HS-5 (cell line): ENCODE results near the gene LY6G5C.

Experiments used
- DNase-seq: peaks from one replicate; pipeline ENCODE4 v3.0.0-alpha.2; 2012; ENCODE audit warnings: low read depth

The LY6G5C gene

DNA sequence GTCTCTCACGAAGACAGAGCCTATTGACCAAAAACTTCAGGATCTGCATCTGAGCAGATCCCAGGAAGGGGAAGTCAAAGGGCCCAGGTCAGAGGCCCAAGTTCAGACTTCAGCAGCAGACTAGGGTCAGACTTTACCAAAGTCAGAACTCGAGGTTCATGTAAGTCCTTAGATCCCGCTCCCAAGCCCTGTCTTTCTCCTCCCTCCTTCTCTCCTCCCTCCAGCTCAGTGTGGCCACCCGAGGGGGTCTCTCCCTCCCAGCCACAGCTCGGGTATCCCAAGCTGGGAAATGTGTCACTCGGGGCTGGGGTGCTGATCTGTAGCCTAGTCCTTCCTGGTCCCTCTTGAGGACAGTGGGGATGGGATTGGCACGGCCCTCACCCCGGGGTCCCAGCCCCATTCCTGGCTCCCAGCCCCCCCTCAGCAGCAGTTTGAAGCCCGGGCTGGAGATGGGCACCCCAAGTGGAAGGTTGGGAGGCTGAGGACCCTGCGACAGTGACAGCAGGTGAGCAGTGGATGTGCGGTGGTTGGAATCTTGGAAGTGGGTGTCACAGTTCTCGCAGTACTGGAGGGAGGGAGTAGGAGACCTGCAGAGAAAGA lies 18.6 kb downstream of the LY6G5C start:
- no peak for DNase-seq

DNA sequence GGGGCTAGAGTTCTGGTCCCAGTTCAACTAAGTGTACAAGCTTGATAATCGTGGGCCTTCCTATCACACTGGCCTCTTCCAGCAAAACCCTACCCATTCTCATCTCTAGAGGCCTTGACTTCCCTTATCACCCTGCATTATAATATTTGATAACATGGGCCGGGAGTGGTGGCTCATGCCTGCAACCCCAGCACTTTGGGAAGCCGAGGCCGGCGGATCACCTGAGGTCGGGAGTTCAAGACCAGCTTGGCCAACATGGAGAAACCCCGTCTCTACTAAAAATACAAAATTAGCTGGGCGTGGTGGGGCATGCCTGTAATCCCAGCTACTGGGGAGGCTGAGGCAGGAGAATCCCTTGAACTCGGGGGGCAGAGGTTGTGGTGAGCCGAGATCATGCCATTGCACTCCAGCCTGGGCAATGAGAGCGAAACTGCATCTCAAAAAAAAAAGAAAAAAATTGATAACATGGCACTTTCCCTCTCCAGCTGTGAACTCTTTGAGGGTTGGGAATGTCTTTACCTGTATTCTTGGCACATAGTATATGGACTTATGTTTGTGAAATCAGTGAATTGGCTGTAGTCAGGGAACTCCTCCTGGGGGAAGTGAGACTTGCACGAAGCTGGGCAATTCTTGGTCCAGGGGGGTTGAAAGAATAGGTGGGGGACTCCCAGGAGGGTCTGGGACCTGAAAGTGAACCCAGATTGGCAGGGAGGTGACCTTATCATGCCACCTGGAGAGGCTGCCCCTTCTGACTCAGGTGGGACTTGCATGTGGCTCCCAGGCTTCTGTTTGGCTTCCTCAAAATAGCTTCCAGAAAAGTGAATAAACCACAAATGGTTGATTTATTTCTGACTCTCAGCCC lies 19.4 kb downstream of the LY6G5C start:
- no peak for DNase-seq

DNA sequence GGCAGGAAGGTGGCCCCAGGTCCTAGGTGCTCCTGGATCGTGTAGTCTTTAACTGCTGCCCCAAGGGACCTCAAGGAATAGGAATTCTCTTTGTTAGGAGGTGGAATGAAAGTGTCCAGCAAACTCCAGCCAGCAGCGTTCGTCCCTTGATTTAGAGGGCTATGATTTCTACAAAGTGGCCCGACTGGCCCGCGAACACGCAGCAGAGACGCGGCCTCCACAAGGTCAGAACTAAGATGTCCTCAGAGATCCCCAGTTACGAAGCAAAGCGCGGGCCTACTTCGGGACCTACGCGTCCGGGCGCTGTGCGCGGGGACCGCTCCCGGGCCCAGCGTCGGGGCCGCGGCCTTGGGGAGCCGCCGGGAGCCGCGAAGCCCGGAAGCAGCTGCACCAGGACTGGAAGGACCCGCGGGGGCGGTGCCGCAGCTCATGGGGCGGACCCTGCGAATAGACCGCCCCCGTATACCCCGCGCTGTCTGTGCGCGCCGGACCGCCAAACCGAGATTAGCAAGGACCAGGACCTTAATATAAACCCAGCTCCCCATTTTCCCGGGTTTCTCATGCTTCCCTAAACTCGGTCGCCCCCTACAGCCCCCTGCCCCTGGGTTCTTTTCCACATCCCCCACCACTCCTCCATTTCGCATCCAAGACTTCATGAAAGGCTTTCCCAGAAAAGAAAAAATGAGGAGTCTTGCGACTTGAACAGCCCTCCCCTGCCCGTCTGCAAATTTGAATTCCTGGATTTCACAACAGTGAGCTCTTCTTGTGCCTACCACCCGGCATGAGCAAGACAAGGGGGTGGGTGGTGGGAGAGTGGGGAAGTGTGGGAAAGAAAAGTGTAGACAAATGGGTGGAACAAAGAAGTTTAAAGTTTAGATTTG lies 20.2 kb downstream of the LY6G5C start, which contains the start of gene C6orf47:
TSS of gene C6orf47 (minus strand) at position 398 of the 881 bp plus-strand sequence. CDS start 831 bp downstream, outside the sequence.
- no peak for DNase-seq

DNA sequence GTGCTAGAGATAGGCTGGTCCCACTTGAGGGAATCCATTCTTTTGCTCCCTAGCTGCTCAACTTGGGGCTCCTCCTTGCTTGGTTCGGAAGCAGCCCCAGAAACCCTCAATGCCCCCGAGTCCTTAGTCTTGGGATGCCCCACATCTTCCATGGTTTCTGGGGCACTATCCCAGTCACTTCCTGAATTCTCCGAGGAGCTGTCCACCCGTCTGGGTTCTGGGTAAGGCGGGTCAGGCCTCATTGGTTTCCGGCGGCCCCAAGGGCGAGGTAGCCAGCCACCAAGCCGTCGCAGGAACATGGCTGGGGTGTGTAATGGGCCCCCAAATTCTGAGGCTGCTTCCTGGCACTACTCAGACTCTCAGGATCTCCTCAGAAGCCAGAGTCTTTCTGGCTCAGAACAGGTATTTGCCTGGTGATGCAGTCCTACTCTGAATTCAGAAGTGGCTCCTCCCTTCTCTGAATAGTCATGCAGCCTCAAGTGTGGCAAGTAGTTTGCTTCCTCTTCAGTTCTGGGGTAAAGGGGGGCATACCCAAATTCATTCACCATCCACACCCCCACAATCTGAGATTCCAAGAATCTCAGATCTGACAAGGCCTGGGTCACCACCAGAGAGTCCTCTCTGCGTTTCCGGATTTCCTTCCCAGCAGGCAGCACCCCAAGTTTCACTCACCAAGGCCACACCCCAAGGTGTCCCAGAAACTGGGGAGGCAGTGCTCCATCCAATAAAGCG lies 21.1 kb downstream of the LY6G5C start:
- DNase-seq = no peak

DNA sequence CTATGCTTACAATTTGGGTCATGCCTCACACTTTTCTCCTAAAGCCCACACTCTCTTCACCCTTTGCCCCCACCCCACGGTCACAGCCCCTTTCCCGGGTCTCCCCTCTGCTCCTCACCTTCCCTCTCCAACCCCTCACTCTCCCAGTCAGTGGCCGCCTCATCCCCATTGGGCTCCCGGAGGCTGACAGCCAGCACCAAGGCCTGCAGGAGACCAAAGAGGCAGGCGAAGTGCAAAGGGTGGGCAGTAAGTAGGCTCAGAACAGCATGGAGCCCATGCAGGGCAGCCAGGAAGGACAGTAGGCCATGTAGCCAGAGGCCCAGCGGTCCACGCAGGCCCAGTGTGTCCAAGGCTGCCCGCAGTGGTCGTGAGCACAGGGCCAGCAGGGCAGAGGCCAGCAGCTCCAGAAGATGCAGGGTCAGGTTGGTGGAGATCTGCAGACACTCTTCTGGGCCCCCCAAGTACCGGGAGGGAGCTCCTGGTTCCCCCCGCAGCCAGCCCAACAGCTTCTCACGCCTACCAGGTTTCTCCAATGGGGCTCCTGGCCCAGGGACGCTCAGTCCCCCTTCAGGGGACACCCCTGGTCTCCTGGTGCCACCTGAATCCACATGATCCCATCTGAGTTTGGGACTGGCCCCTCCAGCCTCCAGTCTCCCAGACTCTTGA lies 21.8 kb downstream of the LY6G5C start:
- no peak for DNase-seq

DNA sequence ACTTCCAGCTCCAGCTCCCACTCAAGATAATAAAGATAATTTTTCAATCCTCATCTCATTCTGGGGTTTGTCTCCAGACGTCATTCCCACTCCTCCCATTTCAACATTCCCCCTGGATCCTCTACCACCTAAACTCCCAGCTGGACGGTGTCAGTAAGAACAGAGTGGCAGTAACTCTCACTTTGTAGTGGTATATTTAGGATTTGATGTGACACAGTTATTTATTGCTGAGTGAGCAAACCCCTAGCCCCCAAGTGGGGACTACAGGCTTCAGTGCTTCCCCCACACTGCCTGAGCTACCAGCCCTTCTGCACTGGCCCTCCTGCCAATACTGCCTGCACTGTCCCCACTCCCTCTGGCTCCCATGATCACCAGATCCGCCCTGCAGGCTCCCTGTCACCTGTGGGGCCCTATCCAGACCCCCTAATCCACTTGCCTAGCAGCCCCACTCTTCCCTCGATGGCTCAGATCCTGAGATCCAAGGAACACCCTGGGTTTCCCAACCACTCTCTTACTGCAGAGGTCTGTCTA lies 22.6 kb downstream of the LY6G5C start:
- no peak for DNase-seq

DNA sequence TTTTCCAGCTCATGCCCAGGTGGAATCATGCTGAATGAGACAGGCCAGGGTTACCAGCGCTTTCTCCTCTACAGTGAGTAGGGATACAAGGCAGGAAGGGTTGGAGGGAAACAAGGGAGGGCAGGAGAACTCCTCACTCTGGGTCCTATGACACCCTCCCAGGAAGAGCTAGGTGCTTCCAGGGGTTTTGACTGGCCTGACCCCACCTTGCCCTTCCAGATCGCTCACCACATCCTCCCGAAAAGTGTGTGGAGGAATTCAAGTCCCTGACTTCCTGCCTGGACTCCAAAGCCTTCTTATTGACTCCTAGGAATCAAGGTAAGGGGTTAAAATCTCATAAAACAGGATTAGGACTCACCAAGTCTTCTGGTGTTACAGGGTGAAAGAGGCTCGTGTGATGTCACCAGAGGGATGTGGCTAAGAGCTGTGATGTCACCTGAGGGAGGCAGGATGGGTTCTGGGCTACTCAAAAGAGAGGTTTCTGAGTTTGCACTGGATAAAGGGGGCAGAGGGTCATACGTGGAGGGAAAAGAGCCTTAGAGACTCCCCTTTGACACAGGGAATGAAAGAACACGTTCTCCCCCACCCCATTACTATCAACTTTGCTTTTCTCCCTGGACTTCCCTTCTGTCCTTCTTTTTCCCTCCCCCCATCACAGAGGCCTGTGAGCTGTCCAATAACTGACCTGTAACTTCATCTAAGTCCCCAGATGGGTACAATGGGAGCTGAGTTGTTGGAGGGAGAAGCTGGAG lies 23.3 kb downstream of the LY6G5C start:
- DNase-seq = no peak

DNA sequence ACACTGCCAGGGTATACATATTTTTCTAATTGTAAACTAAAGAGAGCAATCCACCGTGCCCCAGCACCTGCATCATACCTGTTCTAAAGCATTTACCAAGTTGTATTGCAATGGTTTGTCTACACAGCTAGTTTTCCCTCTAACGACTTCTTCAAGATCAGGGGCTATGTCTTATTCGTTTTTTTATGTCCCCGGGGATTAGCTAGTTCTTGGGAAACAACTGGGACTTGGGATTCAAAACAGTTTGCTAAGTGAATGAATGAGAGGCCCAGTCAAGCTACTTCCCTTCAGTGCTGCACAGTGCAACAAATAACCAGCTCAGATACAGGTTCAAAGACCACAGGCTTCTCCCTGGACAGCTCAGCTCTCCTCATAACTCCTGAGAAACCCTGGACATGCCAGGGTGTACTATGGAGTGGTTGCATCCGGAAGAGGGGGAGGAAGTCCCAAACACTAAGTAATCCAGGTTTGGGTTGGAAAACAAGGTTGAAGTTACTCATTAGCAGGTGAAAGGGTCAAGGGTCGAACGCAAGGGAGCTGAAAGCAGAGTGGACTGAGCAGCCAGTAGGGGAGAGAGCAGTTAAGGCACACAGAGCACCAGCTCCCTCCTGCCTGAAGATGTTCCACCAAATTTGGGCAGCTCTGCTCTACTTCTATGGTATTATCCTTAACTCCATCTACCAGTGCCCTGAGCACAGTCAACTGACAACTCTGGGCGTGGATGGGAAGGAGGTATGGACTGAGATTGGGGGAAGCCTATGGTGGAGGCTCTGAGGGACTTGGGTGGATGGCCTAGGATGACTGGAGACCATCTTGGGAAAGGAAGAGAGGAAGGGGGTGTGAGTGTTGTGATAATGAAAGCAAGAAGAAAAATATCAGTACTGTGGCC lies 25.3 kb downstream of the LY6G5C start, which contains the start of gene APOM:
TSS of gene APOM (plus strand) at position 546 of the 889 bp plus-strand sequence. CDS start at position 619, 73 bp downstream.
- no peak for DNase-seq

DNA sequence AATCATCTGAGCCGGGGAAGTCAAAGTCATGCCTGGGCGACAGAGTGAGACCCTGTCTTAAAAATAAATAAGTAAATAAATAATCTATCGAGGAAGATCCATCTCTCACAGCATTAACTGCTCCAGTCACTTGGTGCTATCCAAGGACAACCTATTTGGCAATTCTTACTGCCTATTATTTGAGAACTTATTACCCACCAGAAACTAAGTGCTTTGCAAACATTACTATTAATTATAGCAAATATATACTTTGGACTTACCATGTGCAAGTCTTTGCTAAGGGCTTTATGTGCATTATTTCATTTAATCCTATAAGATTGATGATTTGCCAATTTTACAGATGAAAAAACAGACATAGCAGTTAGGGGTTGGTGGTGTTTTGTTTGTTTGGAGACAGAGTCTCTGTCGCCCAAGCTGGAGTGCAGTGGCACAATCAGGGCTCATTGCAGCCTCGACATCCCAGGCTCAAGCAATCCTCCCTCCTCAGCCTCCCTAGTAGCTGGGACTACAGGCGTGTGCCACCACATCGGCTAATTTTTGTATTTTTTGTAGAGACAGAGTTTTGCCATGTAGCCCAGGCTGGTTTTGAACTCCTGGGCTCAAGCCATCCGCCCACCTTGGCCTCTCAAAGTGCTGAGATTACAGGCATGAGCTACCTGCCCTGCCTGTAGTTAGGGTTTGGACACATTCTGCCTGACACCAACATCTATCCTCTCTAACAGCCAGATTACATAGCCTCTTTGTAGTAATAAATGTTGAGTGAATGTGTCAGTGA lies 26.1 kb downstream of the LY6G5C start:
- no peak for DNase-seq

DNA sequence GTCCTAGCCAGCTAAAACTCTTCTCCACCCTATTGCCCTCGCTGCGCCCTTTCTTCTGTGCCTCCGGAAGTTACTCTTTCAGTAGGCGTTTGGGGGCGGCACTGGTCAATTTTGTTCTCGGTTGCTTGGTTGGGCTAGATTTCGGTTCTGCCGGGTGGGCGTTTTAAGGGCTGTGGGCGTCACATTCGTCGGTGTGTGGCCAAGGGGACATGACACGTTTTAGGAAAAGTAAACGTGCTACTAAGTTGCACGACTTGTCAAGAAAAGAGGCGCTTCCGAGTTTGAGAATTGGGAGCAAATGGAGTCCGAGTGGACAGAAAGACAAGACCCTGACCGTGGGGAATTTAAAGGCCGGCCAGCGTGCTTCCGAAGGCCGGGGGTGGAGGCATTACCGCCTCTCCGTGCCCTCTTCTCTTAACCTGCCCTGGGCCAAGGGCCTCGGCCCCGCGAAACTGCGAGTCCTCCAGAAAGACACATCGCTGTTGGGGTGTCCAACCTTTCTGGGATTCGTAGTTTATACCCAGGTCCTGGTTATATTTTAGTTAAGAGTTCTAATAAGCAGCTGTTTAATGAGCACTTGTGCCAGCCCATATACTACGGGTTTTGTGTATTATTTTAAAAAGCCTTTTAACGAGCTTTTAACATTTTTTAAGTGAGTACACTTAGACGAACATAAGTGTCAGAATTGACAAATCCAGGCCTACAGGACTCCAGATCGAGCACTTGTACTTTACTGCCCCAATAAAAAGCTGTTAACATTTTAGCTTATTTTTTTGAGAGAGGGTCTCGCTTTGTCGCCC lies 27.7 kb downstream of the LY6G5C start:
- no peak for DNase-seq

DNA sequence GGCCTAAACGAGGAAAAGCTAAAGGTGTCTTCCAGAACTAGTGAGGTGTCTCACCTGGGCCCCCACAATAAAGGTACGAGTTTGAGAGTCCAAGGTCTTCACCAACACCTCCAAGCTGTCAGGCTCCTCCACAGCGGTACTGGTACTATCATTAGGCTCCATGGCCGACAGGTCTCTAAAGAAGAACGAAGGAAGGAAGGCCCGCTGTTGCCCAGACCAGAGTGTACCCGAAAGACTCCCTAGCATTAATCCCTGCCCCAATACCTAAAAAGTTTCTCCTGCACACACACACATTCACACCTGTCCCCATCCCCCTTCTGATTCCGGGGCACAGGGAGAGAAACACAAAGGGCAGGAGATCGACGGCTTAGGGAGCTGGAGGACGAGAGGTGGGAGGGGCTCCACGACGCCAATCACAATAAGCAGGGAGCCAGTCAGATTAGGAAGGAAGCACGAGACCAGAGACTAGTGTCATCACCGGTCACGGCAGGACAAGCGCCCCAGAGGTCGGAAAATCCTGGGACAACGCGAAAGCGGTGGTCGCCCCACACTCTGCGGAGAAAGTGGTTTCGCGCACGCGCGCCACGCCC lies 29.2 kb downstream of the LY6G5C start:
- DNase-seq = no peak

DNA sequence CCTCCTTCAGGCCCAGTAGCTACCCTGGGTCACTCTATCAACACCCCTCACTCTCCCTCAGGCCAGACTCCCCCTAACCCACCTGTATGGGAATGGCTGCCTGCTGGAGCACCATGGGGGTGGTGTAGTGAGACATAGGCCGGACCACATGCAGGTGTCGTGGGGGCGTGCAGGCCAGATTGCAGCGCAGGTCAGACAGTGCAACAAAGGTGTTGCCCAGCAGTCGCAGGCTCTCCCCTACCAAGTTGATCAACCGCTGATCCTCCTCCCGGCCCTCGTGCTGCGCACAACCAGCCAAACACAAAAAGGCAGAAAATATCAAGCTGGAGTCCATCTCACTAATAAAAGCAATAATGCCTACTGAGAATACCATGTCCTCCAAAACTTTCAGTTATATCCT lies 35.5 kb downstream of the LY6G5C start:
- no peak for DNase-seq

DNA sequence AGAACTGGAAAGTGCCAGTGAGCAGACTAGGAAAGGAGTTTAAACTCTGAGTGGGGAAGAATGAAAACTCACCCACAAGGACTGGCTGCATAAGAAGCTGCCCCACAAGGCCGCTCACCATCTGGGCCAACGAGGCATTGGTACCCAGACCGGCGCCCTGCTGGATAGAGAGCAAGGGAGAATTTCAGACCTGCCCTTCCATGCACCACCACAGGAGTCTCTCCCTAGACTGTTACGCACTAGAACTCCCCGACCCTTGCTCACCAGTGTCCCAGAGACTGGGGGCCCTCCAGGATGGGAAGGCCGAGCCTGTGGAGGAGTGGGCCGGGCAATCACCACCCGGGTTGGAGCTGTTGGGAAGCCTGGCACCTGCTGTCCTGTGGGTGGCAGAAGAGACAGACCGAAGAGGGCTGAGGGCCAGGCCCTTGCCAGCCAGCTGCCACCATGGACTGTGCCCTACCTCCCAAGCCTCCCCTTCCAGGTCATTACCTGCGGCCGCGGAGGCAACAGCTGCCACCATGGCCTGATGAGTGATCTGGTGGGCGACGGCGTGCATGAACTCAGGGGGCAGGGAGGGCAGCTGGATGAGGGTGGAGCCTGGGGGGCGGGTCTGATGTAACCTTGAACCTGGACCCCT lies 36.9 kb downstream of the LY6G5C start:
- no peak for DNase-seq

DNA sequence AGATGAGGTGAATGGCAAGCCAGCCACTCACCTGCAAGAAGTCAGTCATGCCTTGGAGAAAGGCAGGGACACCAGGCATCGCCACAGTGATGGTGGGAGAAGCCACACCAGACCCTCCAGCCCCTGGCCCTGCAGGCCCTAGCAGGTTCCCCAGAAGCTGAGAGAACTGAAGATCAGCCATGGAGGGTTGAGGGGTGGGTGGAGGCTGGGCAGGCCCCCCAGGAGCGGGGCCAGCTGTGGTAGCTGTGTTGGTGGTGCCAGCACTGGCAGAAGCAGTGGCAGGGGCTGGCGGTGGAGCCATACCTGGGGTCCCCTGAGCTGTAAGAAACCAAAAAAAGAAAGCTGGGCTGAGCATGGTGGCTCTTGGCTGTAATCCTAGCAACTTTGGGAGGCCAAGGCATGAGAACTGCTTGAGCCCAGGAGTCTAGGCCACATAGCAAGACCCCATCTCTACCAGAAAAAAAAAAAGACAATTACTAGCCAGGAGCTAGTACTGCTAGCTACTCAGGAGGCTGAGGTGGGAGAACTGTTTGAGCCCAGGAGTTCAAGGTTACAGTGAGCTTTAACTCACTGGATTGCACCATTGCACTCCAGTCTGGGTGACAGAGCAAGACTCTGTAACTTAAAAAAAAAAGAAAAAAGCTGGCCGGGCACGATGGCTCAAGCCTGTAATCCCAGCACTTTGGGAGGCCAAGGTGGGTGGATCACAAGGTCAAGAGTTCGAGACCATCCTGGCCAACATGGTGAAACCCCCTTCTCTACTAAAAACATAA lies 37.9 kb downstream of the LY6G5C start:
- no peak for DNase-seq

DNA sequence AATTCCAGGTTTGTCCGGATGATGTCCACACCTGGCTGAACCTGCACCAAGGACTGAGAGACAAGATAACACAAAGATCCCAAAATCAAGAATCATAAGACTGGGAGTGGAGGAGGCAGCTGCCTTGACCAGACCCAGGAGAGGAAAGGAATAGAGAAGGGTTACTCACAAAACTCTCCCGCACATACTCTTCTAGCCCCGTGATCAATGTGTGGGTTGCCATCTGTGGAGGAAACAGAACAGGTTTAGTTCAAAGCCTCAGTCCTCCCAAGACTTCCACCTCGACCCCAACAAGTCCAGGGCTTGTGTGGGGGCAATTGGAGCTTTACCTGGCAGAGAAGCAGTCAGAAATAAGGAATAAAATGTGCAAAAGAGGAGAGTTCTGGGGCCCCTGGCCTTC lies 39.5 kb downstream of the LY6G5C start:
- no peak for DNase-seq

DNA sequence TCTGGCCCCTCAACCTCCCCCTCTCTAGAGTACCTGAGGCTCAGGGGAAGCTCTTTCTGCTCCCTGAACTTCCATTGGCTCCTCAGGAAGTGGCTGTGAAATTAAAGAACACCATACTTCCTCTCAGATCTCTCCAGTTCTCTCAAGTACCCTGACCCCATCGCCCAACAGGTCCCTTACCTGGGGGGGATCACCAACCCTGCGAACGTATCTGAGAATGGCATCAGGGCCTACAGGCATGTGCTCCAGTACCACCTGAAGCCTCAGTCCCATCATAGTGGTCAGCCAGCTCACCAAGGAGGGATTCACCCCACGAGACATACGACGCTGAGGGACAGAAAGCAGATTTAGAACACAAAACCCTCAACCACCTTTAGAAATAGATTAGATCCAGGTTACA lies 40.3 kb downstream of the LY6G5C start:
- no peak for DNase-seq
